Right atrium auricular region (tissue), 2 donors: Measurements from ENCODE around the gene EPHA7. TPM values are rescaled to one million over a fixed set of nuclear protein-coding genes. Genes with fewer than 3 reads are reported as not detected.
A peak's percentile ranks its signal among the peaks of the same experiment; 100 is the strongest.

Experiments
- DNase-seq: peaks from one replicate; pipeline ENCODE4 v3.0.0-alpha.2; 2019; ENCODE audit warnings: low spot score
- H3K27ac ChIP-seq, 2 donors: fragments of 200-600 bp; sonication (generic); 1 replicate in 1 of 2; 2 replicates in 1 of 2; pipeline ENCODE4 v1.5.1; 2016 to 2019
- H3K27me3 ChIP-seq, 2 donors: fragments of 200-600 bp; sonication (generic); one replicate each; pipeline versions ENCODE4 v1.5.1 to v1.6.0; 2017 to 2019
- H3K36me3 ChIP-seq: fragments of 200-600 bp; sonication (generic); one replicate; pipeline ENCODE4 v1.5.1; 2016
- H3K4me1 ChIP-seq, 2 donors: fragments of 200-600 bp; sonication (generic); one replicate each; pipeline versions ENCODE4 v1.5.1 to v1.6.0; 2017 to 2019
- H3K4me3 ChIP-seq, 2 donors: fragments of 200-600 bp; sonication (generic); 1 replicate in 1 of 2; 2 replicates in 1 of 2; pipeline ENCODE4 v1.5.1; 2017 to 2019; ENCODE audit warnings: mild to moderate bottlenecking in 1 of 2, moderate library complexity in 1 of 2
- H3K9me3 ChIP-seq, 2 donors: fragments of 200-600 bp; sonication (generic); one replicate each; pipeline ENCODE4 v1.5.1; 2019
- CTCF ChIP-seq, 2 donors: fragments of 200-600 bp; sonication (generic); IDR thresholded peaks; one replicate each; pipeline ENCODE4 v1.5.1; 2019; ENCODE audit warnings: antibody characterized with exemption in 2 of 2
- total RNA-seq, 2 donors: library from RNA; depleted of rRNA; stranded (reverse); fragments of >200 nt; gene quantifications; one replicate each; pipeline ENCODE4 v1.1.0, GENCODE V29; 2016

EPHA7 gene
- total RNA-seq: 1 to 10 TPM; 8.4 to 8.8 TPM

- Histone ChIP-seq H3K9me3 (no peaks in the 10 kb centered on the region), H3K4me1 (peaks cover 0 to 28% of the 10 kb centered on the region in 2 donors), H3K4me3 (peak within 1 kb of the TSS; percentile 64 to 65), H3K36me3 (no peaks in the 10 kb centered on the region), H3K27me3 (peaks cover 0 to 5% of the 10 kb centered on the region in 2 donors), H3K27ac (peak within 1 kb of the TSS; percentile 82 to 88)
- DNase-seq: peak; percentile 88
- no peak for TF ChIP-seq CTCF (IDR thresholded peaks at IDR 0.05)
Measured at GRCh38 chr6:93419304-93420162, at the start of gene EPHA7. EPHA7 (minus strand) TSS chr6:93419559; CDS start chr6:93419341, 218 bp downstream.

- H3K27ac ChIP-seq: no peak overlapping the region
- H3K4me1 ChIP-seq: no peaks in the 10 kb centered on the region
- no peak for TF ChIP-seq CTCF (IDR thresholded peaks at IDR 0.05)
- H3K36me3 ChIP-seq: no peaks in the 10 kb centered on the region
- H3K4me3 ChIP-seq: no peak overlapping the region
- H3K9me3 ChIP-seq: no peaks in the 10 kb centered on the region
- no peak for DNase-seq
- no peaks in the 10 kb centered on the region for H3K27me3 ChIP-seq
Measured at GRCh38 chr6:93468291-93468690, 48.9 kb upstream of the EPHA7 start.

GRCh38 chr6:93454533-93454932 lies 35.2 kb upstream of the EPHA7 start:
- TF ChIP-seq CTCF (IDR thresholded peaks at IDR 0.05): no peak
- no peak overlapping the region for H3K27ac ChIP-seq
- DNase-seq: no peak
- no peaks in the 10 kb centered on the region for H3K9me3 ChIP-seq
- H3K4me3 ChIP-seq: no peak overlapping the region
- H3K27me3 ChIP-seq: no peaks in the 10 kb centered on the region
- no peaks in the 10 kb centered on the region for H3K4me1 ChIP-seq
- no peaks in the 10 kb centered on the region for H3K36me3 ChIP-seq

GRCh38 chr6:93453956-93454355 lies 34.6 kb upstream of the EPHA7 start:
- Histone ChIP-seq H3K4me3 (no peak overlapping the region), H3K9me3 (no peaks in the 10 kb centered on the region), H3K27ac (no peak overlapping the region), H3K27me3 (no peaks in the 10 kb centered on the region), H3K4me1 (no peaks in the 10 kb centered on the region), H3K36me3 (no peaks in the 10 kb centered on the region)
- no peak for DNase-seq
- no peak for TF ChIP-seq CTCF (IDR thresholded peaks at IDR 0.05)

- Histone ChIP-seq H3K36me3 (no peaks in the 10 kb centered on the region), H3K4me3 (no peak overlapping the region), H3K4me1 (no peaks in the 10 kb centered on the region), H3K27me3 (no peaks in the 10 kb centered on the region), H3K9me3 (no peaks in the 10 kb centered on the region), H3K27ac (no peak overlapping the region)
- no peak for DNase-seq
- TF ChIP-seq CTCF (IDR thresholded peaks at IDR 0.05): no peak
Measured at GRCh38 chr6:93447874-93448273, 28.5 kb upstream of the EPHA7 start.
